Esophagus squamous epithelium (tissue), 5 donors: Measurements from ENCODE around the gene UBE2QL1. TPM values are rescaled to one million over a fixed set of nuclear protein-coding genes. Genes with fewer than 3 reads are reported as not detected.

ENCODE experiments used
- DNase-seq: peaks from one replicate; lab custom pipeline; 2025; lab: John Stamatoyannopoulos, UW
- H3K27ac ChIP-seq, 4 donors: fragments of 200-600 bp; sonication (generic); one replicate each; pipeline ENCODE4 v1.5.1; 2016 to 2019; ENCODE audit warnings: mild to moderate bottlenecking in 1 of 4
- H3K27me3 ChIP-seq, 4 donors: fragments of 200-600 bp; sonication (generic); 1 replicate in 3 of 4; 2 replicates in 1 of 4; pipeline versions ENCODE4 v1.5.1 to v1.6.0; 2017 to 2021; ENCODE audit warnings: antibody characterized with exemption in 1 of 4
- H3K36me3 ChIP-seq, 3 donors: fragments of 200-600 bp; sonication (generic); one replicate each; pipeline ENCODE4 v1.5.1; 2016 to 2019
- H3K4me1 ChIP-seq, 3 donors: fragments of 200-600 bp; sonication (generic); one replicate each; pipeline ENCODE4 v1.5.1; 2017 to 2019
- H3K4me3 ChIP-seq, 4 donors: fragments of 200-600 bp; sonication (generic); 1 replicate in 3 of 4; 2 replicates in 1 of 4; pipeline ENCODE4 v1.5.1; 2016 to 2019; ENCODE audit warnings: mild to moderate bottlenecking in 2 of 4, moderate library complexity in 1 of 4
- H3K9me3 ChIP-seq, 3 donors: fragments of 200-600 bp; sonication (generic); one replicate each; pipeline ENCODE4 v1.5.1; 2016 to 2019
- CTCF ChIP-seq, 6 experiments: fragments of 450-650 bp in 4 of 6; fragments of 200-600 bp in 2 of 6; sonication (generic) in 2 of 6; IDR thresholded peaks; one replicate each; pipeline ENCODE4 v1.5.1; 2016 to 2019; ENCODE audit warnings: antibody characterized with exemption in 6 of 6, mild to moderate bottlenecking in 4 of 6, moderate library complexity in 4 of 6
- POLR2A ChIP-seq, 4 donors: fragments of 450-650 bp; IDR thresholded peaks; one replicate each; pipeline ENCODE4 v1.6.1; 2017; ENCODE audit warnings: antibody characterized with exemption in 4 of 4, mild to moderate bottlenecking in 4 of 4, moderate library complexity in 3 of 4
- WGBS, 2 donors: methylation state at CpG; one replicate each; pipeline ENCODE4 v1.1.5; 2018; 5-methylcytosine and 5-hydroxymethylcytosine counted together
- intact Hi-C: fragments of 100-400 bp; cut with DNase I; formaldehyde crosslinking; loops from one replicate; pipeline ENCODE4 v1.15.0; 2022
- total RNA-seq, 4 donors: library from RNA; depleted of rRNA; stranded (reverse); fragments of >200 nt; gene quantifications; one replicate each; pipeline ENCODE4 v1.1.0, GENCODE V29; 2016
- donor health status: DM: yes; HTN: yes; CAD: no.

UBE2QL1 gene
- total RNA-seq, 4 donors from 2014 or later, result 0.27 to 1.5 (median 0.33) TPM

GRCh38 chr5:6505416-6505755 lies 56.7 kb downstream of the UBE2QL1 start:
- Histone ChIP-seq H3K4me1 (no peaks in the 10 kb centered on the region), H3K9me3 (no peaks in the 10 kb centered on the region), H3K4me3 (no peak overlapping the region), H3K27me3 (no peaks in the 10 kb centered on the region), H3K27ac (no peak overlapping the region), H3K36me3 (no peaks in the 10 kb centered on the region)
- intact Hi-C loops, result no loop called here
- no peak for DNase-seq
- 48 to 49% methylated on average over 2 to 3 of the region's 3 CpGs for WGBS, 2 donors
- TF ChIP-seq CTCF (IDR thresholded peaks at IDR 0.05), result no peak
- no peak for TF ChIP-seq POLR2A (IDR thresholded peaks at IDR 0.05)

DNA sequence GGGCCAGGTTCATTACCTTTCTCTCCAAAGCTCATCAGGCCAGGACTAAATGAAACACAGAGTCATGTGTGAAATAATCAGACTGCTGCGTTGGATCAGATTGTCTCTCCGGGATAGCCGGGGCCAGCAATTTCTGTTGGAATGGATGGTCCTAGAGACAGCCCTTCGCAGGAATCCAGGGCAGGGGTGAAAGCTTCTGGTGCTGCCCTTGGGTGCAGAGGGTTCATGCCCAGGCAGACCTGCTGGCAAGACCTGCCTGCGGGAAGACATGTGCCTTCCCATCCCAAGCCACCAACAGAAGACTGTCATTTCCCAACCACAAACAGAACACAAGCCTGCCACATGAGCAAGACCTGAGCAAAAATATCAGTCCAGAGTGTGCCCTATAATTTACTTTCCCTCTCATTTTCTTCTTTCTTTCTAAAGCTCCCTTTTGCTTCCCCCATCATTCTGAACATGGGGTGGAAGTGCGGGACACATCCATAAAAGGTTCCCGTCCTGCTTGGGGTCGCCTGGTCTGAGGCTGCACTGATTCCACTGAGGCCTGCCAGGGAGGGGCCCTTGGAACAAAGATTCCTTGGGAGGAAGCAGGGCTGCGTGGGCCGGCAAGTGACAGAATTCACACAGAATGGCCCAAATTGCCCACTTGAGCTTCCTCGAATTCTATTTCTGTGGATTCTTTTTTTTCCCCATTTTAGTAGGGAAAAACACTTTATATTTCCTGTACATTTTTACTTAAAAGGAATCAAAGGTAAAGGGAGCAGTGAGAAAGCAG lies 57.3 kb downstream of the UBE2QL1 start:
- WGBS, 2 donors, result 56 to 82% methylated on average over 10 to 11 of the region's 11 CpGs
- Histone ChIP-seq H3K27ac (no peak overlapping the region), H3K9me3 (no peaks in the 10 kb centered on the region), H3K36me3 (no peaks in the 10 kb centered on the region), H3K27me3 (no peaks in the 10 kb centered on the region), H3K4me3 (no peak overlapping the region), H3K4me1 (no peaks in the 10 kb centered on the region)
- DNase-seq, result no peak
- no peak for TF ChIP-seq CTCF (IDR thresholded peaks at IDR 0.05)
- no peak for TF ChIP-seq POLR2A (IDR thresholded peaks at IDR 0.05)
- intact Hi-C loops, result no loop called here

- DNase-seq, result no peak
- no peaks in the 10 kb centered on the region for H3K36me3 ChIP-seq
- TF ChIP-seq CTCF (IDR thresholded peaks at IDR 0.05), result no peak
- TF ChIP-seq POLR2A (IDR thresholded peaks at IDR 0.05), result no peak
- WGBS, 2 donors, result 59 to 76% methylated on average over 12 to 16 of the region's 16 CpGs
- no peaks in the 10 kb centered on the region for H3K9me3 ChIP-seq
- no peaks in the 10 kb centered on the region for H3K4me1 ChIP-seq
- H3K27me3 ChIP-seq, result no peaks in the 10 kb centered on the region
- intact Hi-C loops, result no loop called here
- no peak overlapping the region for H3K4me3 ChIP-seq
- no peak overlapping the region for H3K27ac ChIP-seq
These were observed 58.0 kb downstream of the UBE2QL1 start for GRCh38 chr5:6506611-6507010.

DNA sequence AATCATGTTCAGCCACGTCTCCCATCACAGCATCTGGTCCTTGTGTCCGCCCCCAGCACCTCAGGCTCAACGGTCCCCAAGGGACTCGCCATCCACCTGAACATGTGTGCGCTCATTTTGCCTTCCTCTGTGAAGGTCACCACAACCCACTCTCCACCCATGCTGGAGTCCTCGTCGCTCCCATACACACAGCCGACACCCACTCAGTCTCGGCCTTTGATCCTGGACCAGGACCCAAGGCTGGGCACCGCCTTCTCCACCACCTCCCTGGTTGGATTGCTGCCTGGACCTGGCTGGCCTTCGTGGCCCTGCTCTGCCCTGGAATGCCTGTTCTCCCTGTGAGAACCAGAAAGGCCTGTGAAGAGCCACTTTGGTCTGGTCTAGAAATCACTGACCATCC lies 60.3 kb downstream of the UBE2QL1 start:
- intact Hi-C loops, result no loop called here
- no peak for DNase-seq
- Histone ChIP-seq H3K27ac (no peak overlapping the region), H3K27me3 (no peaks in the 10 kb centered on the region), H3K4me3 (no peak overlapping the region), H3K9me3 (no peaks in the 10 kb centered on the region), H3K36me3 (no peaks in the 10 kb centered on the region), H3K4me1 (no peaks in the 10 kb centered on the region)
- TF ChIP-seq POLR2A (IDR thresholded peaks at IDR 0.05) (no peak), CTCF (IDR thresholded peaks at IDR 0.05) (no peak)
- WGBS, 2 donors, result 87 to 90% methylated on average over 7 of the region's 11 CpGs

DNA sequence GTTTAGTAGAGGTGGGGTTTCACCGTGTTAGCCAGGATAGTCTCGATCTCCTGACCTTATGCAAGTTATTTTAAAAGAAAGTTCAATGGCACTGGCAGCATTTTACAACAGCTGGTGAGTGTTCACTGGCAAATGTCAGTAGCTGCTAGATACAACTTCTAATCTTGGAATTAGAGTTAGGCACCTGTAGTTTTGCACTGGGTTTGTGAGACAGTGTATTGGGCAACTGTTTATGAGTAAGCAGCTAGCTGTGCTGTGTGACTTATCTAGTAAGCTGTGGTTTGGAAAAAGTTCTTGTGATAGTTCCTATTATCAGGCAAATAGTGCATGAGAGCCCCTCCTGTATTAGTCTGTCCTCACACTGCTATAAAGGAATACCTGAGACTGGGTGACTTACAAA lies 61.5 kb downstream of the UBE2QL1 start:
- H3K4me3 ChIP-seq, result no peak overlapping the region
- H3K27me3 ChIP-seq, result no peaks in the 10 kb centered on the region
- WGBS, 2 donors, result 55 to 100% methylated on average over 1 to 2 of the region's 2 CpGs
- intact Hi-C loops, result no loop called here
- H3K4me1 ChIP-seq, result no peaks in the 10 kb centered on the region
- DNase-seq, result no peak
- H3K9me3 ChIP-seq, result no peaks in the 10 kb centered on the region
- no peak overlapping the region for H3K27ac ChIP-seq
- no peaks in the 10 kb centered on the region for H3K36me3 ChIP-seq
- no peak for TF ChIP-seq CTCF (IDR thresholded peaks at IDR 0.05)
- TF ChIP-seq POLR2A (IDR thresholded peaks at IDR 0.05), result no peak
